ENCODE data around the gene SH2D6. TPM values are rescaled to one million over a fixed set of nuclear protein-coding genes. Genes with fewer than 3 reads are reported as not detected.
"Not testable (repeated sequence)": the region's sequence is repeated elsewhere in the genome, so short reads cannot be mapped to it uniquely, and the experiment has no call there.

The SH2D6 gene
- total RNA-seq, 1 donor from 2014 or later: 0.13 TPM

DNA sequence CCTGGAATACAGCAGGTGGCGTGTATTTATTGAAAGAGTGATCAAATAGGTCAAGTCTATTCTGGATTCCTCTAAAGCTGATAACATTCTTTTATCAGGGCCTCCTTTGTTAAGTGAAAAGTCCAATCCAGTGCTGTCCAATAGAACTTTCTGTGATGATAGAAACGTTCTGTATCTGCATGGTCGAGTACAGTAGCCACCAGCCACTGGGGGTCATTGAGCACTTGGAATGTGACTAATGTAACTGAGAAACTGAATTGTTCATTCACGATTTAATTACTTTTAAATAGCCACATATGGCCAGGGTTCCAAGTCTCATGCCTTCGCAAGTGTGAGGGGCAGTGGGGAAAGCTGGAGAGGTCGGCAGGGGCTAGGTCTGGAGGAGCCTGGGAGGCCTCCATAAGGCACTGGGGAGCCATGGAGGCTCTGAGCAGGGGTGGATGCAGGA lies 20.5 kb downstream of the SH2D6 start:
- no peak for DNase-seq (ENCODE audit: low read depth, low spot score)

DNA sequence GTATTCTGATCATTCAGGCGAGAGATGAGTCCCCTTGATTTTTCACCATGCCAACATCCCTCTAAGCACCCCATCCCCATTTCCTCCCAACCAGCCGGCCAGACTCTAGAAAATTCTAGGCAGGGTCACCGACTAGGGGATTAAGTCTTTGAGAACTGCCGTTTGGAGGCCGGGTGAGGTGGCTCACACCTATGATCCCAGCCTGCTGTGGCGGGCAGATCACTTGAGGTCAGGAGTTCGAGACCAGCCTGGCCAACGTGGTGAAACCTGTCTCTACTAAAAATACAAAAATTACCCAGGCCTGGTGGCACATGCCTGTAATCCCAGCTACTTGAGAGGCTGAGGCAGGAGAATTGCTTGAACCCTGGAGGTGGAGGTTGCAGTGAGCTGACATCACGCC lies 21.1 kb downstream of the SH2D6 start:
- DNase-seq (ENCODE audit: low read depth, low spot score): not testable (repeated sequence)

- DNase-seq (ENCODE audit: low read depth, low spot score): no peak
These were observed 21.5 kb downstream of the SH2D6 start for GRCh38 chr2:85439986-85440385.

DNA sequence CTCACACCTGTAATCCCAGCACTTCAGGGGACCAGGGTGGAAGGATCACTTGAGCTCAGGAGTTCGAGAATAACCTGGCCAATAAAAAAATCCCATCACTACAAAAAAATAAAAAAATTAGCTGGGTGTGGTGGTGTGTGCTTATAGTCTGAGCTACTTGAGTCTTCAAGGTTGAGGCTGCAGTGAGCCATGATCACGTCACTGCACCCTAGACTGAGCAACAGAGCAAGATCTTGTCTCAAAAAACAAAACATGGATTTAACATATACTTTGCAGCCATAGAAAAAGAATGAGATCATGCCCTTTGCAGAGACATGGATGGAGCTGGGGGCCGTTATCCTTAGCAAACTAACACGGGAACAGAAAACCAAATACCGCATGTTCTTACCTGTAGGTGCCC lies 22.2 kb downstream of the SH2D6 start:
- no peak for DNase-seq (ENCODE audit: low read depth, low spot score)

DNA sequence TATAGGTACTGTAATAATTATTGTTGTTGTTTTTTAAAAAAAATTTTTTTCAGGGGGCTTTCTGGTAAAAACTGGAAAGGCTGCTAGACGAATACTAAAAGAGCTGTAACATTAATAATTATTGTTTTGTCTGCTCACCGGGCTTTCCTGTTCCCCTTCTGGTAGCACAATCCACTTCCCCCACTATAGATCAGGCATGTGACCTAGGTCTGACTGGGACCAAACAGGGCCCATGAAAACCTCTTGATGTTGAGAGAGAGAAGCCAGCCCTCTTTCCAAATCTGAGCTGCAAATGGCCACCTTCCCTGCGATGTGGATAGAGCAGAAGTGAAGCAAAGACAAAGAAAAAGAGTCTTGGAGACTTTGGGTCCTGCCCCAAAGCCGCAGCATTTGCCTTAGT lies 23.4 kb downstream of the SH2D6 start:
- no peak for DNase-seq (ENCODE audit: low read depth, low spot score)

GRCh38 chr2:85444629-85445172 lies 26.2 kb downstream of the SH2D6 start:
- DNase-seq (ENCODE audit: low read depth, low spot score): no peak

DNA sequence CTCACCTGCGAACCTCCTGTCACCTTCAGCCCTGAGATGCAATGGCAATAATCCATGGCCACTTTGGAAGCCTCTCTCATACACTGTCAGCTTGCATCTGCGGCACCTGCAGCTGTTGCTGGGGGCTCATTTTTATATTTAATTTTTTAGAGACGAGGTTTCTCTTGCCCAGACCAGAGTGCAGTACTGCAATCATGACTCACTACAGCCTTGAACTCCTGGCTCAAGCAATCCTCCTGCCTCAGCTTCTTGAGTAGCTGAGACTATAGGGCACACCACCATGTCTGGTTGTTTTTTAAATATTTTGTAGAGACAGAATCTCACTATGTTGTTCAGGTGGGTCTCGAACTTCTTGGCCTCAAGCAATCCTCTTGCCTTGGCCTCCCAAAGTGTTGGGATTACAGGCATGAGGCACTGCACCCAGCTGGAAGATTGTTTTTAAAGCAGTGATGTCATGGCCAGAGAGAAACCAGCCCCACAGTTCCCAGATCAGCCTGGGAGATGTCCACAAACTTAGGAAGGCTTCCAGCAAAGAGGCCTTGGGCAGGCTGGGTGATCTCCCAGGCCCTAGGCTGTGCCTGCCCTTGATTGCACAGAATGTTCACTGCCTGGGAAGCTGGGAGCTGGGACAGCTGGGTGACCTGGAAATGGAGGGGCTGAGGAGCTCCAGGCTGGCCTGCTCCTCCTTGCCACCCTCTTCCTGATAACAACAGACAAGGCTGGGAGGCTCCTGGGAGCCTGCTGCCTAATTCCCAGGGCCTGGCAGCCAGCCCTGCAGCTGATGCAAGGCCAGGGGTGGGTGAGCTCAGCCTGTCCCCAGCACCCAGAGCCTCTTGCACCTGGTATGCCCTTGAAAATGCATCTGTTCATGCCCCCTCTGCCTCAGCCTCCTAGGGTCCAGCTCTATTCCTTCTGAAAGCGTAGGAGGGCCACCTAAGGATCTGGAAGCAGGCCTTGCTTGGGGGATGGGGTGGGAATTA lies 27.1 kb downstream of the SH2D6 start:
- no peak for DNase-seq (ENCODE audit: low read depth, low spot score)

GRCh38 chr2:85446296-85447221 lies 28.0 kb downstream of the SH2D6 start:
- DNase-seq (ENCODE audit: low read depth, low spot score): no peak

GRCh38 chr2:85447222-85447585 lies 28.7 kb downstream of the SH2D6 start:
- DNase-seq (ENCODE audit: low read depth, low spot score): no peak

- DNase-seq (ENCODE audit: low read depth, low spot score): no peak
These were observed 30.1 kb downstream of the SH2D6 start for GRCh38 chr2:85448461-85449213.

DNA sequence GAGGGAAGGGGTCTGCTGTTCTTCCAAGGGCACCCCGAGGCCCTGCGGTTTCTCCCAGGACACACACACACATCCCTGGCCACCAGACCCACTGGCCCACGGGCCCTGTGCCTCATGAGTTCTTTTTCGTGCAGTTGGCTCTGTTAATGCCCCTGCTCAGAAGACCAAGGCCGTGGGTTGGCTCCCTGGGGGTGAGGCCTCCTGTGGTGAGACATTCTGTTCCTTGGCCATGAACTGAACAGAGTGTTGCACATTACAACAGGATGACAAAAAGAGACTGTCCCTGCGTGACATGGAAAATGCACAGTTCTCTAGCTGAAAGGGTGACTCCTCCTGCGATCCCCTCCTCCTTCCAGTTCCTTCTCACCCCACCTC lies 30.7 kb downstream of the SH2D6 start:
- DNase-seq (ENCODE audit: low read depth, low spot score): no peak

DNA sequence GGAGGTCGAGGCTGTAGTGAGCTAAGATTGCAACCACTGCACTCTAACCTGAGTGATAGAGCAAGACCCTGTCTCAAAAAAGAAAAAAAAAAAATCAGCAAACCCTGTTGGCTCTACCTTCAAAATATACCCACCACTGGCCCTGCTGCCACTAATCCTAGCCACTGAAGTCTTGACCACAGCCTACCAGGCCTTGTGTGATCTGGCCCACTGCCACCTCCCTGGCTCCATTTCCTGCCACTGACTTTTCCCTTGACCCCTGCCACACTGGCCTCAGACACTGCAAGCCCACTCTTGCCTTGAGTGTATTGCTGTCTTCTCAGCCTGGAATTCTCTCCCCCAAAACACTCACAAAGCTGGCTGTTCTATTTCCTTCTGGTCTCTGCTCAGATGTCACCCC lies 33.7 kb downstream of the SH2D6 start:
- no peak for DNase-seq (ENCODE audit: low read depth, low spot score)

DNA sequence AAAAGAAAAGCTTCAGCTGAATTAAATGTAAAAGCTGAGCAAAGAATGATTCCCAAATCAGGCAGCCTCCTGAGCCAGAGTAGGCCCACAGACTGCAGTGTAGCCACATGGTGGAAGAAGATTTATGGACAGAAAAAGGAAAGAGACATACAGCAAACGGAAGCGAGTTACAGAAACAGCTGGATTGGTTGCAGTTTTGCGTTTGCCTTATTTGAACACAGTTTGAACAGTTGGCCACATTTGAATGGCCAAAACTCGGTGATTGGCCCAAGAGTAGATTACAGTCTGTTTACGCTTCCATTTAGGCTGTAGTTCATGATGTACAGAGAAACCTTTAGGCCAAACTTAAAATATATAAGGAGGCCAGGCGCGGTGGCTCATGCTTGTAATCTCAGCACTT lies 35.1 kb downstream of the SH2D6 start:
- DNase-seq (ENCODE audit: low read depth, low spot score): no peak

GRCh38 chr2:85455552-85456090 lies 37.1 kb downstream of the SH2D6 start:
- DNase-seq (ENCODE audit: low read depth, low spot score): no peak

- DNase-seq (ENCODE audit: low read depth, low spot score): no peak
These were observed 38.5 kb downstream of the SH2D6 start for GRCh38 chr2:85457043-85457442.

DNA sequence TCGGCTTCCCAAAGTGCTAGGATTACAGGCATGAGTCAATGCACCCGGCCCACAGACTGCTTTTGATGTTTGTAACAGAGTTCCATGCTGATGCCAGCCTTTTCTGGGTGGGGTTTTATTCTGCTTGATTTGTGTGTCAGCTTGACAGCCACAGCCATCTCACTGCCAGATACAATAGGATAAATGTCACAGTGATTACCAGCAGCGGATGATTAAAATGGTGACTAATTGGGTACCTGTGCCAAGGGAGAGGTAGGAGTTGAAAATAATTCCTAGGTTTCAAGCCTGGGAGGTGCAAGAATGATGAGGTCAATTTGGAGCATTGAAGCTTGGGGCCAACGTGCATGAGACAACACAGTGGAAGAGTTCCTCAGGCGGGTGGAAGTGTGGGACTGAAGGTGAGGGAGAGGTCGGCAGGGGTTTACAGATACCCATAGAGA lies 39.4 kb downstream of the SH2D6 start:
- DNase-seq (ENCODE audit: low read depth, low spot score): no peak

DNA sequence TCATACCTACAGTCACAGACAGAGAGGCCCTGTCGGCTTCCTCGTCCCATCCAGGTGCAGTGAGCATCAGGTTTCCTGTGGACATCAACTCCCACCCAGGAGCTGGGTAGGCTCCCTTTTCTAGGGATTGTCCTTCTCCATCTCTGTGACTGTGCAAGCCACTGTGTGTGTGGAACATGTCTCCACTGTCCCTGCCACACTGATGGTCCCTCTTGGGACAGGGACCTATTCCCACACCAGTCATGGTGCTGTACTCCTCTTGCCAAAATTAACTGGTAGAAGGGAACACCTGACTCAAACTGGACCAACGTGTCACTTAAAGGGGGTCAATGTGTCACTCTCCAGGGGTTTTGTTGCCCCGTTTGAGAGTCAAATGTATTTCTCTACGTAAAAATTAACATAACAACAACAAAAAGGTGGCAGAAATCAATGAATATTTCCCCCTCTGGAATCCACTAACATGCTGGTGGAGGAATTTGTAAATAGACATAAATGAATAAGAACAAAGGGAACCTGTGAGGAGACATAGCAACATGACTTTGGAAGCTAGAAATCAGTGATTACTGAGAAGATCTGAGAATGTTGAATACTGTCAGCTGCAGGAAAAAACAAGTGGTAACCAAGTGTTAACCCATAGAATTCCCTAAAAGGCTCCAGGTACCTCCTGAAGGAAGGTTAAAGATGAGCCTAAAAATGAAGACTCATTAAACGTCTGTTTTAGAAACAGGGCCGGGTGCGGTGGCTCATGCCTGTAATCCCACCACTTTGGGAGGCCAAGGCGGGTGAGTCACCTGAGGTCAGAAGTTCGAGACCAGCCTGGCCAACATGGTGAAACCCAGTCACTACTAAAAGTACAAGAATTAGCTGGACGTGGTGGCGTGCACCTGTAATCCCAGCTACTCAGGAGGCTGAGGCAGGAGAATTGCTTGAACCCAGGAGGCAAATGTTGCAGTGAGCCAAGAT lies 40.4 kb downstream of the SH2D6 start:
- DNase-seq (ENCODE audit: low read depth, low spot score): no peak

- DNase-seq (ENCODE audit: low read depth, low spot score): no peak
These were observed 41.3 kb downstream of the SH2D6 start for GRCh38 chr2:85459771-85460170.

DNA sequence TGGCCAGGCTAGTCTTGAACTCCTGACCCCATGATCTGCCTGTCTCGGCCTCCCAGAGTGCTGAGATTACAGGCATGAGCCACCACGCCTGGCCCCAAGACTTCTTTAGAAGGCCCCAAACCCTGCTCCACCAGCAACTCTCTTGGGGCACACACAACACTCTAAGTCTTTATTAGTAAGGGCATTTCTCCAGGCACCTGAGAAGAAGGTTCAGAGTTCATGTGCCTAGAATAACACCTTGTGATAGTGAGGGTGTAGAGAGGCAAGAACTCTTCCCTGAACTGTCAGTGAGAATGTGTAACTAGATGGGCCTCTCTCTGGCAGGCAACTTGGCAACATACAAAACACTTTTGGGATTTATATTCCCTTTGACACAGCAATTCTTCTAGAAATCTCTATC lies 43.8 kb downstream of the SH2D6 start:
- no peak for DNase-seq (ENCODE audit: low read depth, low spot score)

All from pulmonary artery endothelial cell (primary cell).